MG63 (cell line): Measurements from ENCODE around the gene ADCYAP1. TPM values are rescaled to one million over a fixed set of nuclear protein-coding genes. Genes with fewer than 3 reads are reported as not detected.
A peak's percentile ranks its signal among the peaks of the same experiment; 100 is the strongest.

Source experiments
- DNase-seq: peaks from one replicate; pipeline ENCODE4 v3.0.0-alpha.2; 2020
- H3K27me3 ChIP-seq: fragments of 250-450 bp; sonication (Bioruptor Pico); 2 replicates; pipeline ENCODE4 v1.5.1; 2020; ENCODE audit warnings: mild to moderate bottlenecking, moderate library complexity
- H3K36me3 ChIP-seq: fragments of 250-450 bp; sonication (Bioruptor Pico); 2 replicates; pipeline ENCODE4 v1.5.1; 2020; ENCODE audit warnings: mild to moderate bottlenecking, moderate library complexity
- H3K4me3 ChIP-seq: fragments of 250-450 bp; sonication (Bioruptor Pico); 2 replicates; pipeline ENCODE4 v1.5.1; 2020; ENCODE audit warnings: mild to moderate bottlenecking, moderate library complexity
- H3K9me3 ChIP-seq: fragments of 250-450 bp; sonication (Bioruptor Pico); 2 replicates; pipeline ENCODE4 v1.5.1; 2020; ENCODE audit warnings: mild to moderate bottlenecking, moderate library complexity
- total RNA-seq: library from RNA; depleted of rRNA; stranded (reverse); fragments of >200 nt; shearing (Covaris generic); gene quantifications from 2 replicates; pipeline ENCODE4 v1.2.3, GENCODE V29; 2014; ENCODE audit warnings: low replicate concordance

ADCYAP1 gene
- total RNA-seq, 1 experiment from 2014 or later, result 5.7 TPM

GRCh38 chr18:907115-907884 lies 2.6 kb downstream of the ADCYAP1 start:
- peak; percentile 35 for DNase-seq
- H3K27me3 ChIP-seq, result peaks cover 45% of the 10 kb centered on the region
- peak overlapping the region; percentile 45 for H3K4me3 ChIP-seq
- no peaks in the 10 kb centered on the region for H3K36me3 ChIP-seq
- H3K9me3 ChIP-seq, result peaks cover 3% of the 10 kb centered on the region; the same call in 1 of the 2 replicates

- no peak for DNase-seq
- no peaks in the 10 kb centered on the region for H3K36me3 ChIP-seq
- H3K27me3 ChIP-seq, result peaks cover 44% of the 10 kb centered on the region
- peak overlapping the region; percentile 45 for H3K4me3 ChIP-seq
- H3K9me3 ChIP-seq, result peaks cover 3% of the 10 kb centered on the region; the same call in 1 of the 2 replicates
These were observed 3.5 kb downstream of the ADCYAP1 start for GRCh38 chr18:907885-908757.

DNA sequence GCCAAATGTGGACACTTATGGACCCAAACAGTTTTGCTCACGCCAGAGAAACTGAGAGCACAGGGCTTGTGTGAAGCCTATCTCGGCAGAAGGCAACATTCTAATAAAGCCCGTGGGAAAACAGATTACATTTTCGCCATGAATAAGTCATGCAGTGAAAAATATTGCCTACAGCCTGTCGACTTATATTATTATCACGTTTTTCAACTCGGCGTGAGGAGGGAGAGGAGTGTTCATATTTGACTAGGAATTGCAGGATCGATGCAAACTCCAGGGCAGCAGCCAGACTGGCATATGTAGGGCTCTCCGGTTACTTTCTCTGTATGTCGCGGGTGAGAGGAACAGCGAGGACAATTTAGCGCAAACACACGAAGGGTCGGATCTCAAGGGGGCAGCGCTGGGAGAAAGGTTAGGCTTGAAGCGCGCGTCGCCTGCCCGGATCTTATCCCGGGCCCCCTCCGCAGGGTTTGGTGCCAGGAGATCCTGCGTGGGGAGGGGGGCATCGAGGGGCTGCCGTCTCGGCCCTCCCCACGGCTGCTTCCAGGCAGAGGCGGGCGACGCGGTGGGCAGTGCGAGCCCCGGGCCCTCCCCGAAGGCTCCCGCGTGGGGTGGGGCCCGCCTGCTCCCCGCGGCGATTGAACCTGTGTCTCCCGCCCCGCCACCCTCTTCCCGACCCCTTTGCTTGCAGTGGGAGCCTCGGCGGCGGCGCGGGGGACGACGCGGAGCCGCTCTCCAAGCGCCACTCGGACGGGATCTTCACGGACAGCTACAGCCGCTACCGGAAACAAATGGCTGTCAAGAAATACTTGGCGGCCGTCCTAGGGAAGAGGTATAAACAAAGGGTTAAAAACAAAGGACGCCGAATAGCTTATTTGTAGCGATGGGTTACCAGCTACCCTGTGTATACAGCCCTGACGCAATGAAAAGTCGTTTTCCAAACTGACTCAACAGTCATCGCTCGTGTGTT lies 4.4 kb downstream of the ADCYAP1 start:
- peak overlapping the region; percentile 45 for H3K4me3 ChIP-seq
- H3K27me3 ChIP-seq, result peaks cover 36% of the 10 kb centered on the region
- no peak for DNase-seq
- H3K9me3 ChIP-seq, result no peaks in the 10 kb centered on the region; the same call in 1 of the 2 replicates
- no peaks in the 10 kb centered on the region for H3K36me3 ChIP-seq

GRCh38 chr18:910247-910646 lies 5.6 kb downstream of the ADCYAP1 start:
- no peaks in the 10 kb centered on the region for H3K36me3 ChIP-seq
- no peak for DNase-seq
- H3K4me3 ChIP-seq, result no peak overlapping the region
- no peaks in the 10 kb centered on the region for H3K9me3 ChIP-seq
- peaks cover 26% of the 10 kb centered on the region for H3K27me3 ChIP-seq

DNA sequence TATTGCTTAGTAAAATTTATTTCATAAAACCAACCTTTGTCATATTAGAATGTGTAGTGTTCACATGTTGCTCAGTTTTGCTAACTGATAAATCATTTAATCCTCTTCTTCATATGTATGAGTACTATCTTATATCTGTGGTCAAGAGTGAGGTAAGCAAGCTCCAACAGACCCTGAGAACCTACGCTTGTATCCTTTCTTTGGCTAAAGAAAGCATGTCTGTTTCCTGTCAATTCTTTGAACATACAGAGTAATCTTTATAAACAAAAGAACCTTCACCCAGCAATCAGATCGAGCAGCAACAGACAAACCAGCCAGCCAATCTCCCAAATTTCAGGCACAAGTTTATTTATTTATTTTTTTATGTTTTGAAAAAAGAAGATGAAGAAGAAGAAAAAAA lies 6.4 kb downstream of the ADCYAP1 start:
- H3K9me3 ChIP-seq, result no peaks in the 10 kb centered on the region
- H3K36me3 ChIP-seq, result no peaks in the 10 kb centered on the region
- DNase-seq, result no peak
- no peak overlapping the region for H3K4me3 ChIP-seq
- H3K27me3 ChIP-seq, result peaks cover 18% of the 10 kb centered on the region

DNA sequence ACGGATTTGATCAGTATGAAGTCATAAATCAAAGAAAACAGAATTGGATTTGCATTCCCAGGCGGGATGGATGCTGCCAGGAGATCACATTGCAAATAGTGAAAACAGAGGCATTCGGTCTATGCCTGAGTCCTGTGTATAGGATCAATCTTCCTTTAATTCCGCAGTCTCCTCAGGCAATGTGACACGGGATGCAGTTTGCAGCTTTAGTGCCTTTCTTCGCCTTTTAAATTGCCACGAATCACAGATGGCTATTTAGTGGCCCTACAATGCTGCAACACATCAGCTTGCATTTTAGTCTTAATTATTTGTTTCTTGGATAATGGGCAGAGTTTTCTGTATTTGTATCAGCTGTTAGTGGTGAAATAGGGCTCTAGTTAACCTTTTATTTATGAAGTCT lies 6.8 kb downstream of the ADCYAP1 start:
- Histone ChIP-seq H3K4me3 (no peak overlapping the region), H3K9me3 (no peaks in the 10 kb centered on the region), H3K27me3 (peaks cover 13% of the 10 kb centered on the region), H3K36me3 (no peaks in the 10 kb centered on the region)
- DNase-seq, result no peak

GRCh38 chr18:916562-916961 lies 11.9 kb downstream of the ADCYAP1 start:
- H3K4me3 ChIP-seq, result no peak overlapping the region
- no peaks in the 10 kb centered on the region for H3K9me3 ChIP-seq
- H3K27me3 ChIP-seq, result no peaks in the 10 kb centered on the region
- DNase-seq, result no peak
- H3K36me3 ChIP-seq, result no peaks in the 10 kb centered on the region

DNA sequence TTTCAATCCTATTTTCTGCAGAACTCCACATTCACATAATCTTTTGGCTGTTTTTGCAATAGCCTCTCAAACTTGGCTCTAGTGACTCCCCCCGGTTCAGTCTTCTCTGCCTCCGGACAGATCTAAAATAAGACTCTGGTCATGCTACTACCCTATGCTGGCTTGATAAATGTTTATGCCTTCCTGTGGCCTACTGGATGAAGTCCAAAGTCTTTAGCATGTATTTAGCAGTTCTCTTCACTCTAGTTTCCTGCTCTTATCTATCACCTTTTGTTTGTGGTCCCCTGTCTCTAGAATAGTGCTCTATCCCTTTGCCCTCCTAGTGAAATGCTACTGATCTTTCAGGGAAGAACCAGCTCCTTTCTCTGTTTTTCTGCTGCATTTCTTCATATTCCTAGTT lies 14.4 kb downstream of the ADCYAP1 start:
- Histone ChIP-seq H3K27me3 (no peaks in the 10 kb centered on the region), H3K4me3 (no peak overlapping the region), H3K9me3 (no peaks in the 10 kb centered on the region), H3K36me3 (no peaks in the 10 kb centered on the region)
- no peak for DNase-seq

DNA sequence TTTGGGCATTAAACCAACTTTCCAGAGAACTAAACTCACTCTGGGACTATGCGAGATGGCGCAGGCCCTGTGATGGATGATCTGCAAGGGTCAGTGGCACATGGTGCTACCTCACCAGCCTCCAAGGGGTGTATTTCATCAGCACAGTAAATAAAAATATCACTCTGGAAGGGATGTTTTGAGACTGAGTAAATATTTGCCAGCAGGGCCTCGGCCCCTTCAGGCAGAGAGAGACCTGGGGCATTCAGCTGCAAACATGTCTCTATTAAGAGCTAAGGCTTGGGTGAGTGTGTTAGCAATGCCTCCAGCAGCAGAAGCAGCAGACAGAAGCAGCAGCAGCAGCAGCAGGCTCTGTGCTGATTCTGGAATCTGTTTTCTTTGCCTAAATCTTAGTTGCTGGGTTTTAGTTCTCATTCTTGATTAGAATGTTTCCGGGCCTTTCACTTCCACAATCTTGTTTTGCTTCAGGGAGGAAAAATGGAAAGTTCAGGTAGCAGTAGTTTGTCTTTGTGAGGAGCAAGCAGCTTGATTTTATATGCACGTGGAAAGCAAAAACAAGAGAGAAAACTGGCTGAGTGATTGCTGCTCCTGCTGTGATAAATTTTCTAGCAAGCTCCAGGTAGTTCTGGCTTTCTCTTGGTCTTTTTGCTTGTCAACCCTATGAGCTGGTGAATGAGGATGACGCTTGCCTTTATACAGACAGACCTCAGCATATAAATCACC lies 18.6 kb downstream of the ADCYAP1 start:
- no peak for DNase-seq
- Histone ChIP-seq H3K27me3 (no peaks in the 10 kb centered on the region), H3K9me3 (no peaks in the 10 kb centered on the region), H3K4me3 (no peak overlapping the region), H3K36me3 (no peaks in the 10 kb centered on the region)

DNA sequence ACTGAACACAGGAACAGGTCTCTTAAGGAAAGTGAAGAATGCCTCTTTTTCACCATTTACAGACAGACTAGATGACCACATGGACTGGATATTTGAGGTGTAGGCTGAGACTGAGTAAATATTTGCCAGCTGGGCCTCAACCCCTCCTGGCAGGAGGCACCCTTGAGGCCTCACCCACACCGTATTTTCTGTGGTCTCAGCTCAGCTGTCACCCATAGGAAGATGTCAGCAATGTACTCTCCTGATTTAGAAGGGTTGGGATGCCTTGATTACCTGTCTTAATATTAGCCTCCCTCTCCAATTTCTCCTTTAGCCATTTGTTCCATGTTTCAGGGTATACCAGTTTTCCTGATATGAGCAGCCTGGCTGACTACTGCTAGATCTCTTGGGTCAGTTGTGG lies 20.3 kb downstream of the ADCYAP1 start:
- DNase-seq, result no peak

GRCh38 chr18:926946-927345 lies 22.3 kb downstream of the ADCYAP1 start:
- H3K27me3 ChIP-seq, result no peaks in the 10 kb centered on the region
- H3K36me3 ChIP-seq, result no peaks in the 10 kb centered on the region
- no peak overlapping the region for H3K4me3 ChIP-seq
- DNase-seq, result no peak
- no peaks in the 10 kb centered on the region for H3K9me3 ChIP-seq

More for the DNA sequence above, 20.3 kb downstream of the ADCYAP1 start:
- no peaks in the 10 kb centered on the region for H3K9me3 ChIP-seq
- H3K36me3 ChIP-seq, result no peaks in the 10 kb centered on the region
- no peaks in the 10 kb centered on the region for H3K27me3 ChIP-seq
- H3K4me3 ChIP-seq, result no peak overlapping the region

GRCh38 chr18:933082-933481 lies 28.4 kb downstream of the ADCYAP1 start:
- no peak for DNase-seq
- H3K27me3 ChIP-seq, result no peaks in the 10 kb centered on the region
- H3K9me3 ChIP-seq, result no peaks in the 10 kb centered on the region
- H3K36me3 ChIP-seq, result no peaks in the 10 kb centered on the region
- no peak overlapping the region for H3K4me3 ChIP-seq

DNA sequence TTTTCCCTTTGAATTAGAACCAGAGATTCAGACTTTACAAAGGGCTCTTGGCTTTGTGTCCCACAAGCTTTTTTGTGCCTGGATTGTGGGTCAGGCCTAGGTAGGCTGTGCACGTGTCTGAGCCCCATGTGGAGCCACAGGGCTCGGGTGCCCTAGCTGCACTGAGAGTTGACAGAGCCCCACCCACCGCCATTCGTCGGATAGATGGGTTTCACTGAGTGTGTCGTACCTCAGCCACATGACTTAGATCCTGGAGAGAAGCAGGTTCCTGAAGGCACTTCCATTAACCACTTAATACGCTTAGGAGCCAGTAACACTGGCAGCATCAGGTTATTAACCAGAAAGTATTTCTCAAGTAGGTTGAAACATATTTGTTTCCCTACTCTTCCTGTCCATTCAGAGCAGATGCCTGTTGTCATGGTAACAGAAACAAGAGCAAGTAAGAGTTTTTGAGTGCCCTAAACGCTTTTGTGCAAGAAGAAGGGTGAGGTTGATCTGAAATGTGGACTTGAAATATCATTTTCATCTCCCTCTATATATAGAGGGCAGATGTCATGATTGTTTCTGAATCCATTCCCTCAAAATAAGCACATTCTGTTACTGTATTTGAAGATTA lies 30.0 kb downstream of the ADCYAP1 start:
- H3K9me3 ChIP-seq, result no peaks in the 10 kb centered on the region

DNA sequence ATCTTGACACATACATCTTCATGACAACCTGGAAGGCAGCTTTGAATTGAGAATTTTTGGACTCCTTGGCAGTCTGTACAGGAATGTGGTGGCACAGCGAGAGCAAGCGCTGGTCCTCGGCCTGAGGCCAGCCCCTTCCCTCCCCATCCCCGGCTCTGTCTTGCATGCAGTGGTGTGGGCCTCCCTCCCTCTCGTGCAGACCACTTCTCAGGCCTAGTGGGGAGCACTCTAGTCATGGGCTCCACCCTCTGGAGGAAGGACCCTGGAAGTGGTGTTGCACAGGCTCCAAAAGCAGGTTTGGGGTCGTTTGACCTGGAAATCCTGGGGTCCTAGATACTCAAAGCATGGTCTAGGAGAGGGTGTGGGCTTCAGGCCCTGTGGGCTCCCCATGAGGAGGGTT lies 32.3 kb downstream of the ADCYAP1 start:
- DNase-seq, result no peak

More for the DNA sequence above, 30.0 kb downstream of the ADCYAP1 start:
- no peak for DNase-seq
- Histone ChIP-seq H3K36me3 (no peaks in the 10 kb centered on the region), H3K27me3 (no peaks in the 10 kb centered on the region), H3K4me3 (no peak overlapping the region)

GRCh38 chr18:939166-939565 lies 34.5 kb downstream of the ADCYAP1 start:
- Histone ChIP-seq H3K27me3 (no peaks in the 10 kb centered on the region), H3K9me3 (no peaks in the 10 kb centered on the region), H3K36me3 (no peaks in the 10 kb centered on the region), H3K4me3 (no peak overlapping the region)
- DNase-seq, result no peak

More for the DNA sequence above, 32.3 kb downstream of the ADCYAP1 start:
- Histone ChIP-seq H3K4me3 (no peak overlapping the region), H3K36me3 (no peaks in the 10 kb centered on the region), H3K9me3 (no peaks in the 10 kb centered on the region), H3K27me3 (no peaks in the 10 kb centered on the region)

DNA sequence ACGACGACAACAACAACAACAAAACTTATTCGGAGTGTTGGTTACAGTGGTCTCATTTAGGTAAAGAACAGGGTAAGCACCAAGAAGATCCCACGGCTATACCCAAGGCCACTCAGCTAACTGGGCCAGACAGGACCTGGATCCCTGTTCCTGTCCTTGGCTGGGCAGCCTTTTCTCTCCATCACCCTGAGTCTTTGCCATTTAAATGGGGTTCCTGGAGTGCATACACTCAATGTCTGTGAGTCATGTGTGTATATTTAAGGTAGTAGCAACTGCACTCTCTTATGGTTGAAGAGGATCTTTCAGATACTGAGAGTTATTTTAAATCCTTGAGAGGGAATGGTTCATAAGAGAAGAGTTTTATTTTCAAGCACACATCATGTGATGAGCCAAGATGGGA lies 35.3 kb downstream of the ADCYAP1 start:
- Histone ChIP-seq H3K36me3 (no peaks in the 10 kb centered on the region), H3K27me3 (no peaks in the 10 kb centered on the region), H3K9me3 (no peaks in the 10 kb centered on the region), H3K4me3 (no peak overlapping the region)
- no peak for DNase-seq
